Fibroblast of lung (primary cell): Measurements from ENCODE around the gene ITPKB. TPM values are rescaled to one million over a fixed set of nuclear protein-coding genes. Genes with fewer than 3 reads are reported as not detected.
A peak's percentile ranks its signal among the peaks of the same experiment; 100 is the strongest.

Source experiments
- DNase-seq, 2 donors: peaks; one replicate each; pipeline versions ENCODE4 v3.0.0 to v3.0.0-alpha.2; 2010; ENCODE audit warnings: low read depth in 2 of 2
- H2AFZ ChIP-seq: 2 replicates; pipeline ENCODE4 v1.5.1; 2012; ENCODE audit warnings: low read length, control low read depth, inconsistent platforms
- H3K27ac ChIP-seq: 2 replicates; pipeline ENCODE4 v1.5.1; 2011; ENCODE audit warnings: low read length, control low read depth; ENCODE audit not compliant: insufficient read depth
- H3K27me3 ChIP-seq: 2 replicates; pipeline ENCODE4 v1.5.1; 2011; ENCODE audit warnings: mild to moderate bottlenecking, low read length; ENCODE audit not compliant: control insufficient read depth, insufficient read depth
- H3K36me3 ChIP-seq: 2 replicates; pipeline ENCODE4 v1.5.1; 2011; ENCODE audit warnings: low read length; ENCODE audit not compliant: control insufficient read depth, insufficient read depth
- H3K4me1 ChIP-seq: 2 replicates; pipeline ENCODE4 v1.5.1; 2011; ENCODE audit warnings: low read length; ENCODE audit not compliant: control insufficient read depth, insufficient read depth; ENCODE audit errors: extremely low read depth
- H3K4me2 ChIP-seq: 2 replicates; pipeline ENCODE4 v1.5.1; 2011; ENCODE audit warnings: low read length, control low read depth; ENCODE audit not compliant: insufficient read depth; ENCODE audit errors: extremely low read depth
- H3K4me3 ChIP-seq, 4 experiments: fragments of 200-600 bp in 1 of 4; sonication (generic) in 1 of 4; replicated peaks in 1 of 4; 2 replicates each; pipeline ENCODE4 v1.5.1; 2011 to 2016; ENCODE audit warnings: low read length in 4 of 4, low read depth in 3 of 4, mild to moderate bottlenecking in 3 of 4, control low read depth in 2 of 4, inconsistent platforms in 1 of 4, mixed read lengths in 1 of 4; ENCODE audit not compliant: insufficient read depth in 1 of 4; ENCODE audit errors: control extremely low read depth in 1 of 4
- H3K79me2 ChIP-seq: 2 replicates; pipeline ENCODE4 v1.5.1; 2012; ENCODE audit warnings: mild to moderate bottlenecking, low read length, inconsistent platforms; ENCODE audit not compliant: control insufficient read depth, insufficient read depth
- H3K9ac ChIP-seq: 2 replicates; pipeline ENCODE4 v1.5.1; 2011; ENCODE audit warnings: mild to moderate bottlenecking, low read length, control low read depth; ENCODE audit not compliant: insufficient read depth
- H3K9me3 ChIP-seq: 2 replicates; pipeline ENCODE4 v1.5.1; 2012; ENCODE audit warnings: low read depth, low read length; ENCODE audit not compliant: control insufficient read depth, insufficient read depth
- H4K20me1 ChIP-seq: 2 replicates; pipeline ENCODE4 v1.5.1; 2011; ENCODE audit warnings: low read length; ENCODE audit not compliant: control insufficient read depth, insufficient read depth; ENCODE audit errors: extremely low read depth
- CTCF ChIP-seq, 2 donors: IDR thresholded peaks in 1 of 2; conservative IDR thresholded peaks in 1 of 2; 1 replicate in 1 of 2; 2 replicates in 1 of 2; pipeline ENCODE4 v1.5.1; 2011 to 2012; ENCODE audit warnings: low read length in 2 of 2, control low read depth in 1 of 2, inconsistent platforms in 1 of 2, low read depth in 1 of 2, mild to moderate bottlenecking in 1 of 2
- EZH2 ChIP-seq: IDR thresholded peaks from 2 replicates; pipeline ENCODE4 v1.5.1; 2012; ENCODE audit warnings: low read length, control low read depth, mild to moderate bottlenecking; ENCODE audit errors: missing control alignments
- polyA plus RNA-seq, 2 donors: library from polyadenylated mRNA; depleted of rRNA in 1 of 2; stranded (reverse) in 1 of 2; unstranded in 1 of 2; fragments of >200 nt; gene quantifications; 2 replicates each; pipeline ENCODE4 v1.2.1, GENCODE V29; 2011 to 2012; ENCODE audit warnings: missing spikeins in 1 of 2
- total RNA-seq: library from RNA; depleted of rRNA; stranded (reverse); fragments of >200 nt; gene quantifications from 2 replicates; pipeline ENCODE4 v1.2.1, GENCODE V29; 2014

Gene ITPKB
- total and polyA plus RNA-seq, 2 donors (not counting 1 experiment from before 2014, with no cell fraction given), result 10.2 to 32.4 TPM

GRCh38 chr1:226714148-226714547 lies 24.9 kb downstream of the ITPKB start:
- Histone ChIP-seq H3K9me3 (no peaks in the 10 kb centered on the region), H2AFZ (no peak overlapping the region), H3K27ac (no peak overlapping the region), H3K27me3 (no peaks in the 10 kb centered on the region), H3K4me2 (no peak overlapping the region), H3K36me3 (no peaks in the 10 kb centered on the region), H3K9ac (no peak overlapping the region), H3K4me3 (no peak overlapping the region), H3K79me2 (no peaks in the 10 kb centered on the region), H4K20me1 (no peaks in the 10 kb centered on the region), H3K4me1 (peaks cover 4% of the 10 kb centered on the region)
- no peak for TF ChIP-seq EZH2
- no peak for TF ChIP-seq CTCF (conservative IDR thresholded peaks at IDR 0.05 in 1 of 2, IDR thresholded peaks at IDR 0.05 in 1 of 2; ENCODE audit: low read depth in 1 of 2, low read length in 2 of 2)
- DNase-seq, result peak in 1 of 2 donors; percentile 36

GRCh38 chr1:226712742-226713419 lies 26.2 kb downstream of the ITPKB start:
- Histone ChIP-seq H3K9ac (no peak overlapping the region), H3K4me3 (no peak overlapping the region), H3K27ac (no peak overlapping the region), H3K27me3 (no peaks in the 10 kb centered on the region), H2AFZ (no peak overlapping the region), H3K79me2 (no peaks in the 10 kb centered on the region), H3K36me3 (no peaks in the 10 kb centered on the region), H4K20me1 (no peaks in the 10 kb centered on the region), H3K9me3 (no peaks in the 10 kb centered on the region), H3K4me1 (peaks cover 13% of the 10 kb centered on the region), H3K4me2 (no peak overlapping the region)
- TF ChIP-seq EZH2, result no peak
- TF ChIP-seq CTCF (conservative IDR thresholded peaks at IDR 0.05 in 1 of 2, IDR thresholded peaks at IDR 0.05 in 1 of 2; ENCODE audit: low read depth in 1 of 2, low read length in 2 of 2), result no peak
- no peak for DNase-seq

GRCh38 chr1:226711976-226712741 lies 26.9 kb downstream of the ITPKB start:
- H4K20me1 ChIP-seq, result no peaks in the 10 kb centered on the region
- TF ChIP-seq EZH2 (no peak), CTCF (conservative IDR thresholded peaks at IDR 0.05 in 1 of 2, IDR thresholded peaks at IDR 0.05 in 1 of 2; ENCODE audit: low read depth in 1 of 2, low read length in 2 of 2) (no peak)
- H3K27me3 ChIP-seq, result no peaks in the 10 kb centered on the region

More at GRCh38 chr1:226711976-226712741, 26.9 kb downstream of the ITPKB start:
- H3K9ac ChIP-seq, result no peak overlapping the region
- peaks cover 13% of the 10 kb centered on the region for H3K4me1 ChIP-seq
- no peaks in the 10 kb centered on the region for H3K9me3 ChIP-seq
- H3K4me3 ChIP-seq, result no peak overlapping the region
- no peak for DNase-seq
- no peak overlapping the region for H3K27ac ChIP-seq
- no peaks in the 10 kb centered on the region for H3K79me2 ChIP-seq
- no peak overlapping the region for H2AFZ ChIP-seq
- H3K36me3 ChIP-seq, result no peaks in the 10 kb centered on the region
- H3K4me2 ChIP-seq, result no peak overlapping the region
